GM21515 (cell line): Measurements from ENCODE around the gene SSX1.
"Not testable (repeated sequence)": the region's sequence is repeated elsewhere in the genome, so short reads cannot be mapped to it uniquely, and the experiment has no call there.

Experiments used
- ATAC-seq: cut with Tn5 transposase; IDR thresholded peaks from one replicate; pipeline ENCODE4 v1.9.1; 2021; ENCODE audit not compliant: unreplicated experiment

Gene SSX1, protein sequence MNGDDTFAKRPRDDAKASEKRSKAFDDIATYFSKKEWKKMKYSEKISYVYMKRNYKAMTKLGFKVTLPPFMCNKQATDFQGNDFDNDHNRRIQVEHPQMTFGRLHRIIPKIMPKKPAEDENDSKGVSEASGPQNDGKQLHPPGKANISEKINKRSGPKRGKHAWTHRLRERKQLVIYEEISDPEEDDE

DNA sequence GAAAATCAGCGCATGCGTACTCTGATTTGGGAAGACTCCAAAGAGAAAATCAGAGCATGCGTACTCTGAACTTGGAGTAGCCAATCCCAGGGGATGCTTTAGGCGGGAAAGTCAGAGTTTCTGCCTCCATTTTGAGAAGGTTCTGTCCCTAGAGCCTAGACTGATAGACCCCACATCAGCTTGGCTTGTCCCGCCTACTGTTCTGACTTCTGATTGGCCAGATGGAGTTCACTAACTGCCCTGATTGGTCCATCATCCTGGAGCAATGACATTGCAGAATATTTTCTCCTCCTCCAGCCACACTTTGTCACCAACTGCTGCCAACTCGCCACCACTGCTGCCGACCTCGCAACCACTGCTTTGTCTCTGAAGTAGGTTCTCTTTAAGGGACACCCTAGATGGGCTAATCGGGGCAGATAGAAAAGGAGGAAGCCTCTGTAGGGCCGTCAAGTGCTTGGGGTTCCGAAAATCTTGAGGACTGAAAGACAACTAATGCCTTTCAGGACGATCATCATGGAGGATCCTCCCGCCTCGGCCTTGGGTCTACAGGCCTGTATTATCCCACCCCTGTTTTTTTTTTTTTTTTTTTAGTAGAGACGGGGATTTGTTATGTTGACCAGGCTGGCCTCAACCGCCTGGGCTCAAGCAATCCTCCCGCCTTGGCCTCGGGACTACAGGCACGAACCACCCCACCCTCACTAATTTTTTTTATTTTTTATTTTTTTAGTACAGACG is at the start of gene SSX1:
Gene SSX1 (plus strand): TSS at position 331 of the 735 bp plus-strand sequence. CDS start 1,850 bp downstream, outside the sequence.
- not testable (repeated sequence) for ATAC-seq

DNA sequence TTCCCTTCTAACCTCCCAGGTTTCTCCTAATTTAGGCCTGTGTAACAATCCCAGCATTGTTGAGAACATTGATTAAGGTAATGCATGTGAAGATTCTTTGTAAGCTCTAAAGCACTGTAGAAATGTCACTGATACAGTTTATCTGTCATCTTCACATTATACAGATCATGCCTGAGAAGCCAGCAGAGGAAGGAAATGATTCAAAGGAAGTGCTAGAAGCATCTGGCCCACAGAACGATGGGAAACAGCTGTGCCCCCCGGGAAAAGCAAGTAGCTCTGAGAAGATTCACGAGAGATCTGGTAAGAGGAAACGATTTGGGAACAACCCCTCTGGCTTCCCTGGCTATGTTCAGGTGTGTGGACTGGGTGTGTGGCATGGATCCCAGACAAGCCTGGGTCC is 40.9 kb upstream of the SSX1 start:
- not testable (repeated sequence) for ATAC-seq

- ATAC-seq: not testable (repeated sequence)
These were observed 31.0 kb upstream of the SSX1 start for GRCh38 chrX:48224196-48224595.

- not testable (repeated sequence) for ATAC-seq
These were observed 2.2 kb upstream of the SSX1 start for GRCh38 chrX:48252945-48253344.

DNA sequence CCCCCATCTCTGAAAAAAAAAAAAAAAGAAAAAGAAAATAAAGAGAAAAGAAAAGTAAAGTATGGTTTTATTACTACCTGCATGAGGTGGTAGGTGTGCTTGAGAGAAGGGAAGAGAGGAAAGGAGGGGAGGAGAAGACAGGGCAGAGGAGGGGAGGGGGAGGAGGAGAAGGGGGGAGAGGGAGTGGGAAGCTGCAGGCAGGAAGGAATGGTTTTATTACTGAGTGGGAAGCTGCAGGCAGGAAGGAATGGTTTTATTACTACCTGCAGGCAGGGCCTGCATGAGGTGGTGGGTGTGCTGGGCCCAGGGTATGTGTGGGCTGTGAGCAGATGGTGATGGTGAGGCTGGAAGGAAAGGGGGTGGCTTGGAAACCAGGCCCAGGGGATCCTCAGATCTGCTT is 19.2 kb downstream of the SSX1 start:
- ATAC-seq: not testable (repeated sequence)

GRCh38 chrX:48278958-48279357 is 23.8 kb downstream of the SSX1 start:
- ATAC-seq: no peak

- ATAC-seq: not testable (repeated sequence)
These were observed 25.5 kb downstream of the SSX1 start for GRCh38 chrX:48280729-48281128.

DNA sequence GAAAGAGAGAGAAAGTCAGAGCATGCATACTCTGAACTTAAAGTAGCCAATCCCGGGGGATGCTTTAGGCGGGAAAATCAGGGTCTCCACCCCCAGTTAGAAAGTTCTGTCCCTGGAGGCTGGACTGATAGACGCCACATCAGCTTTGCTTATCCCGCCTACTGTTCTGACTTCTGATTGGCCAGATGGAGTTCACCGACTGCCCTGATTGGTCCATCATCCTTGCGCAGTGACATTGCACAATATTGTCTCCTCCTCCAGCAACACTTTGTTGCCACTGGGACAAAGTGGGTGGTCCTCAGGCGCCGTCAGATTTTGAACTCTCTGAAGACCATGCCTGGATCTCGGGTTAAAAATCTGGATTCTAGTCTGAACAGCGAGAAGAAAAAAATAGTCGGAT is 51.0 kb downstream of the SSX1 start:
- no peak for ATAC-seq

GRCh38 chrX:48313996-48314395 is 58.8 kb downstream of the SSX1 start:
- ATAC-seq: not testable (repeated sequence)
